Loucy (cell line): ENCODE measurements around the gene ABCA3.

Experiments used
- H2AFZ ChIP-seq: fragments of 200-600 bp; sonication (generic); 2 replicates; pipeline ENCODE4 v1.6.0; 2016; ENCODE audit warnings: antibody characterized with exemption, mild to moderate bottlenecking, low read length, moderate library complexity
- H3F3A ChIP-seq: fragments of 200-600 bp; 2 replicates; pipeline ENCODE4 v1.6.0; 2016; ENCODE audit warnings: antibody characterized with exemption, low read depth, mild to moderate bottlenecking
- H3K27me3 ChIP-seq: fragments of 200-600 bp; sonication (generic); 2 replicates; pipeline ENCODE4 v1.6.1; 2014; ENCODE audit warnings: low read length, mild to moderate bottlenecking; ENCODE audit not compliant: insufficient read depth, poor library complexity, severe bottlenecking
- H3K36me3 ChIP-seq: fragments of 200-600 bp; sonication (generic); 2 replicates; pipeline ENCODE4 v1.6.1; 2016; ENCODE audit warnings: low read length; ENCODE audit not compliant: insufficient read depth
- H3K4me1 ChIP-seq: fragments of 200-600 bp; sonication (generic); 2 replicates; pipeline ENCODE4 v1.5.1; 2014; ENCODE audit warnings: low read length, mild to moderate bottlenecking; ENCODE audit not compliant: insufficient read depth, poor library complexity, severe bottlenecking
- H3K4me2 ChIP-seq: fragments of 200-600 bp; sonication (generic); 2 replicates; pipeline ENCODE4 v1.6.0; 2014; ENCODE audit warnings: antibody characterized with exemption, low read length, low read depth, mild to moderate bottlenecking; ENCODE audit not compliant: poor library complexity, severe bottlenecking
- H3K4me3 ChIP-seq: fragments of 200-600 bp; sonication (generic); 2 replicates; pipeline ENCODE4 v1.5.1; 2014; ENCODE audit warnings: low read length, mild to moderate bottlenecking, mixed read lengths; ENCODE audit not compliant: poor library complexity, severe bottlenecking
- H3K79me2 ChIP-seq: fragments of 200-600 bp; sonication (generic); 2 replicates; pipeline ENCODE4 v1.6.1; 2014; ENCODE audit warnings: low read length; ENCODE audit not compliant: insufficient read depth
- H3K9ac ChIP-seq: fragments of 200-600 bp; sonication (generic); 2 replicates; pipeline ENCODE4 v1.6.0; 2014; ENCODE audit warnings: mild to moderate bottlenecking, low read depth, low read length, moderate library complexity; ENCODE audit not compliant: poor library complexity, severe bottlenecking
- H3K9me2 ChIP-seq: fragments of 200-600 bp; sonication (generic); replicated peaks from 2 replicates; pipeline ENCODE4 v1.6.1; 2016; ENCODE audit warnings: low read depth, low read length, mixed read lengths
- H3K9me3 ChIP-seq: fragments of 200-600 bp; sonication (generic); 2 replicates; pipeline ENCODE4 v1.6.1; 2014; ENCODE audit warnings: mild to moderate bottlenecking, antibody characterized with exemption, low read length, low read depth; ENCODE audit not compliant: insufficient read depth
- H4K20me1 ChIP-seq: fragments of 200-600 bp; sonication (generic); 2 replicates; pipeline ENCODE4 v1.6.0; 2014; ENCODE audit warnings: antibody characterized with exemption, low read length, mild to moderate bottlenecking; ENCODE audit not compliant: insufficient read depth, poor library complexity, severe bottlenecking
- EZH2phosphoT487 ChIP-seq: fragments of 200-600 bp; IDR thresholded peaks from 2 replicates; pipeline ENCODE4 v1.6.1; 2018; ENCODE audit warnings: antibody characterized with exemption, mild to moderate bottlenecking, moderate library complexity, borderline replicate concordance
- TF ChIP-seq, protein P1 (sequence below): fragments of 200-600 bp; sonication (generic); conservative IDR thresholded peaks from 2 replicates; pipeline ENCODE4 v1.5.1; 2014; ENCODE audit warnings: mild to moderate bottlenecking, antibody characterized with exemption, low read length

Gene ABCA3

DNA sequence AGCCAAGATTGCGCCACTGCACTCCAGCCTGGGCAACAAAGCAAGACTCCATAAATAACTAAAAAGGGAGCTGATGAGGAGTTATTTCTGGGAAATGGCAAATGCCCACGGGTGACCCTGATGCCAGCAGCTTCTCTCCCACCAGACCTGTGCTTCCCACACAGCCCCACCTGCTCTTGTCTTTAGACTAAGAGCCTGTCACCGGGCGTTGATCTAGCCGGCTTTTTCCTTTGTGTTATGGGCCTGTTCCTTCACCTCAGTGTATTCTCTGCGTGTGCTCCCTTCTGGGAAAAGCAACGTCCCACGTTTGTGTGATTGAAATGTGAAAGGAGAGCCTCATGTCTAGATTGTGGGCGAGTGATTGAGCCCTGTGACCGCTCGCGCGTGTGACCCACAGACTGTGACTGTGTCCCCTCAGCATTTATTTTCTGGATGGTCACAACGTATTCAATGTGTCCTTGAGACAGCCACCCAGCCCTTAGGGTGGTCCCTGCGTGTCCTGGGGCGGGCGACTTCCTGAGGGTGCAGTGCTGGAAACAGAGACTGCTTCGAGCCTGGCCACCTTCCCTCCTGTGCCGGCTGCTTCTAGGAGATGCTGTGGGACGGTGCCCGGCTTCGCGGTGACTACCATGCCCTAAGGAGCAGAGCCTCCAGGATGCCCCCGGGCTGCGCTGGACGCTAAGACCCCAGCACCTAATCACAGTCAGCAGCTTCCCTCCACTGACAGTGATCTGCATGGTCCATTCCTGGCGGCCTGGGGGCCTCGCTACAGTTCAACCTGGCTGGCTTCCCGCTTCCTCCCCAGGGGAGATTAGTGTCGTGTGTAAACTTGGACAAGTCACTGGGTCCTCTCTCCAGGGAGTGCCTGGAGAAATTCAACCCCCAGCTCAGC, 64.8 kb downstream of the ABCA3 start:
- no peaks in the 10 kb centered on the region for H3K9me2 ChIP-seq
- H3F3A ChIP-seq: no peaks in the 10 kb centered on the region
- H3K4me2 ChIP-seq: no peak overlapping the region
- H3K9ac ChIP-seq: no peak overlapping the region
- no peak overlapping the region for H3K4me3 ChIP-seq
- H3K9me3 ChIP-seq: no peaks in the 10 kb centered on the region
- H3K4me1 ChIP-seq: no peaks in the 10 kb centered on the region
- H3K79me2 ChIP-seq: no peaks in the 10 kb centered on the region
- TF ChIP-seq, protein P1, sequence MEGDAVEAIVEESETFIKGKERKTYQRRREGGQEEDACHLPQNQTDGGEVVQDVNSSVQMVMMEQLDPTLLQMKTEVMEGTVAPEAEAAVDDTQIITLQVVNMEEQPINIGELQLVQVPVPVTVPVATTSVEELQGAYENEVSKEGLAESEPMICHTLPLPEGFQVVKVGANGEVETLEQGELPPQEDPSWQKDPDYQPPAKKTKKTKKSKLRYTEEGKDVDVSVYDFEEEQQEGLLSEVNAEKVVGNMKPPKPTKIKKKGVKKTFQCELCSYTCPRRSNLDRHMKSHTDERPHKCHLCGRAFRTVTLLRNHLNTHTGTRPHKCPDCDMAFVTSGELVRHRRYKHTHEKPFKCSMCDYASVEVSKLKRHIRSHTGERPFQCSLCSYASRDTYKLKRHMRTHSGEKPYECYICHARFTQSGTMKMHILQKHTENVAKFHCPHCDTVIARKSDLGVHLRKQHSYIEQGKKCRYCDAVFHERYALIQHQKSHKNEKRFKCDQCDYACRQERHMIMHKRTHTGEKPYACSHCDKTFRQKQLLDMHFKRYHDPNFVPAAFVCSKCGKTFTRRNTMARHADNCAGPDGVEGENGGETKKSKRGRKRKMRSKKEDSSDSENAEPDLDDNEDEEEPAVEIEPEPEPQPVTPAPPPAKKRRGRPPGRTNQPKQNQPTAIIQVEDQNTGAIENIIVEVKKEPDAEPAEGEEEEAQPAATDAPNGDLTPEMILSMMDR: no peak
- no peak for TF ChIP-seq EZH2phosphoT487
- no peaks in the 10 kb centered on the region for H4K20me1 ChIP-seq
- no peak overlapping the region for H2AFZ ChIP-seq
- no peaks in the 10 kb centered on the region for H3K27me3 ChIP-seq
- H3K36me3 ChIP-seq: no peaks in the 10 kb centered on the region

- Histone ChIP-seq H3K4me2 (no peak overlapping the region), H2AFZ (no peak overlapping the region), H3F3A (no peaks in the 10 kb centered on the region), H3K4me1 (peaks cover 5% of the 10 kb centered on the region), H3K9me2 (no peaks in the 10 kb centered on the region), H4K20me1 (peaks cover 2% of the 10 kb centered on the region), H3K9ac (no peak overlapping the region), H3K4me3 (no peak overlapping the region), H3K9me3 (no peaks in the 10 kb centered on the region), H3K27me3 (no peaks in the 10 kb centered on the region), H3K36me3 (no peaks in the 10 kb centered on the region), H3K79me2 (peaks cover 9% of the 10 kb centered on the region; the same call in 1 of the 2 replicates)
- no peak for TF ChIP-seq EZH2phosphoT487
- TF ChIP-seq, protein P1: no peak
These were observed 66.6 kb downstream of the ABCA3 start for GRCh38 chr16:2273931-2274330.

DNA sequence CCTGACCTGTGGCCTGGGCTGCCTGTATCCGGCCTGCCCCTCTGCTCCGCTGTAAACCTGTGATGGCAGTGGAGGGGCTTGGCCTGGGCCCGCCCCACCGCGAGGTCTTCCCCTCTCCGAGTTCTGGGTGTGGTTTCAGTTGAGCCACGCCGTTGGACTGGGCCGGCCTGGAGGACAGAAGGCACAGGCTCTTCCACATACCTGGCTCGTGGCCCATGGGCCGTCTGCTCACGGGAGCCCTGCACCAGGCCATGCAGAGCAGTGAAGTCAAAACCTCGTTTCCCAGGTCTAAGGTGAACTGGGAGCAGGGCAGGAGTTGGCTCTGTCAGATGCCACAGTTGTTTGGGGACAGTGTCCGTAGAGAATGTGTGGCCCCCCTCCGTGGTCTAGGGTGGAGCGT, 67.0 kb downstream of the ABCA3 start:
- H3K79me2 ChIP-seq: peaks cover 9% of the 10 kb centered on the region; the same call in 1 of the 2 replicates
- TF ChIP-seq, protein P1: no peak
- TF ChIP-seq EZH2phosphoT487: no peak
- no peaks in the 10 kb centered on the region for H3K27me3 ChIP-seq
- H3K4me3 ChIP-seq: no peak overlapping the region
- H3F3A ChIP-seq: no peaks in the 10 kb centered on the region
- peaks cover 5% of the 10 kb centered on the region for H3K4me1 ChIP-seq
- H2AFZ ChIP-seq: no peak overlapping the region
- no peaks in the 10 kb centered on the region for H3K9me3 ChIP-seq
- no peaks in the 10 kb centered on the region for H3K36me3 ChIP-seq
- no peak overlapping the region for H3K9ac ChIP-seq
- no peak overlapping the region for H3K4me2 ChIP-seq
- no peaks in the 10 kb centered on the region for H3K9me2 ChIP-seq
- peaks cover 2% of the 10 kb centered on the region for H4K20me1 ChIP-seq
